NK-92 (cell line): ENCODE data around the gene MDH1B.
"Not testable (repeated sequence)": the region's sequence is repeated elsewhere in the genome, so short reads cannot be mapped to it uniquely, and the experiment has no call there.

Experiments used
- DNase-seq: peaks from one replicate; lab custom pipeline; 2025; ENCODE audit not compliant: unreplicated experiment; lab: John Stamatoyannopoulos, UW

The MDH1B gene

GRCh38 chr2:206765242-206766056 is at the start of gene MDH1B, which contains the start of gene FASTKD2:
Gene MDH1B, minus strand, starts transcription at chr2:206765328. Its CDS starts 57 bp downstream, at chr2:206765271.
Gene FASTKD2, plus strand, starts transcription at chr2:206765606. Its CDS starts 1,088 bp downstream, at chr2:206766694.
- peak; percentile 19 for DNase-seq

- no peak for DNase-seq
Measured at GRCh38 chr2:206814498-206814897, 49.4 kb upstream of the MDH1B start.

- not testable (repeated sequence) for DNase-seq
Measured at GRCh38 chr2:206812471-206812870, 47.3 kb upstream of the MDH1B start.

- DNase-seq, result not testable (repeated sequence)
Measured at GRCh38 chr2:206807624-206808023, 42.5 kb upstream of the MDH1B start.

GRCh38 chr2:206805887-206806607 is 40.9 kb upstream of the MDH1B start:
- DNase-seq, result no peak

GRCh38 chr2:206804326-206804725 is 39.2 kb upstream of the MDH1B start:
- DNase-seq, result no peak

- DNase-seq, result no peak
Measured at GRCh38 chr2:206802654-206803514, 37.8 kb upstream of the MDH1B start.

GRCh38 chr2:206801418-206802189 is 36.5 kb upstream of the MDH1B start:
- no peak for DNase-seq

- DNase-seq, result no peak
Measured at GRCh38 chr2:206800506-206801417, 35.6 kb upstream of the MDH1B start.

GRCh38 chr2:206799083-206799482 is 34.0 kb upstream of the MDH1B start:
- no peak for DNase-seq

- DNase-seq, result no peak
Measured at GRCh38 chr2:206798000-206798399, 32.9 kb upstream of the MDH1B start.

GRCh38 chr2:206797376-206797775 is 32.2 kb upstream of the MDH1B start:
- no peak for DNase-seq

GRCh38 chr2:206792645-206793044 is 27.5 kb upstream of the MDH1B start:
- DNase-seq, result no peak

GRCh38 chr2:206790311-206790935 is 25.3 kb upstream of the MDH1B start:
- DNase-seq, result no peak

GRCh38 chr2:206784559-206785353 is 19.6 kb upstream of the MDH1B start:
- DNase-seq, result no peak

- DNase-seq, result no peak
Measured at GRCh38 chr2:206783718-206784117, 18.6 kb upstream of the MDH1B start.

- DNase-seq, result no peak
Measured at GRCh38 chr2:206780671-206781070, 15.5 kb upstream of the MDH1B start.

- no peak for DNase-seq
Measured at GRCh38 chr2:206776432-206776831, 11.3 kb upstream of the MDH1B start.
